ENCODE results near the gene MTA1.
A peak's percentile ranks its signal among the peaks of the same experiment; 100 is the strongest.

Gene MTA1

DNA sequence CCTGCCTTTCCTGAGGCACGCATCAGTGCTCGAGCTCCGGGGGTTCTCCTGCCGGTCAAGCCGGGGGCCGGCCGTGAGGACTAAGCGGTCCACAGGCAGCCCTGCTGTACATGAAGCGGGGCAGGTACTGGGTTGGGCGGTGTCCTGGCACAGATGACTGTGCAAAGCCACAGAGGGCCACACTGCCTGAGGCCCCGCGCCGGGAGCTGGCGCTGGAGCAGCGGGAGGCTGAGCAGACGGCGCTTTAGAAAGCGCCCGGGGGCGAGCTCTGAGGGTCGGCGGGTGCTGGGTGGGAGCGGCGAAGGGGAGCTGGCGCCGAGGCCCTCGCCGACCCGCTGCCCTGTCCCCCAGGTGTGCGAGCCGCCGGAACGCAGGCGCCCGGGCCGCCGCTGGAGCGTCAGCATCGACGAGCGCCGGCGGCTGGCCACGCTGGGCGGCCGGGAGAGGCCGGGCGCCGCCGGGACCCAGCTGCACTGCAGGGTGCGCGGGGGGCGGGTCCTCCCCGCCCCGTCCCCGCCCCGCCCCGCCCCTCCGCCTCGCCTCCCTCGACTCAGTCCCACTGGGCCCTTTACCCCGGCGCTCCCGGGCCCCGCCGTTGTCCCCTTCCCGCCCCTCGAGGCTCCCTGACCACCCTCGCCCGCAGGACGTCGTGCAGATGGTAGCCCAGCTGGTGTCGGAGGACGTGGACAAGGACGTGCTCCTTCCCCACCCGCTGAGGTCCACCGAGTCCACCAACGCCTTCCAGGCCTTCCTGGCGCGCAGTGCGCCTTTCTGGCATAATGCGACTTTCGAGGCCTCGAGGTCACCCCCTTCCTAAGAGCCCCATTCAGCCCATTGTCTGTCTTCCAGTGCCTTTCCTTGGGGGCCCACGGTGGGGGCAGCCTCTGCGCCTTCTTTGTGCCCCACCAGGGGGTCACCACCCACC lies 8.3 kb upstream of the MTA1 start:
- DNase-seq = peak; percentile 59

DNA sequence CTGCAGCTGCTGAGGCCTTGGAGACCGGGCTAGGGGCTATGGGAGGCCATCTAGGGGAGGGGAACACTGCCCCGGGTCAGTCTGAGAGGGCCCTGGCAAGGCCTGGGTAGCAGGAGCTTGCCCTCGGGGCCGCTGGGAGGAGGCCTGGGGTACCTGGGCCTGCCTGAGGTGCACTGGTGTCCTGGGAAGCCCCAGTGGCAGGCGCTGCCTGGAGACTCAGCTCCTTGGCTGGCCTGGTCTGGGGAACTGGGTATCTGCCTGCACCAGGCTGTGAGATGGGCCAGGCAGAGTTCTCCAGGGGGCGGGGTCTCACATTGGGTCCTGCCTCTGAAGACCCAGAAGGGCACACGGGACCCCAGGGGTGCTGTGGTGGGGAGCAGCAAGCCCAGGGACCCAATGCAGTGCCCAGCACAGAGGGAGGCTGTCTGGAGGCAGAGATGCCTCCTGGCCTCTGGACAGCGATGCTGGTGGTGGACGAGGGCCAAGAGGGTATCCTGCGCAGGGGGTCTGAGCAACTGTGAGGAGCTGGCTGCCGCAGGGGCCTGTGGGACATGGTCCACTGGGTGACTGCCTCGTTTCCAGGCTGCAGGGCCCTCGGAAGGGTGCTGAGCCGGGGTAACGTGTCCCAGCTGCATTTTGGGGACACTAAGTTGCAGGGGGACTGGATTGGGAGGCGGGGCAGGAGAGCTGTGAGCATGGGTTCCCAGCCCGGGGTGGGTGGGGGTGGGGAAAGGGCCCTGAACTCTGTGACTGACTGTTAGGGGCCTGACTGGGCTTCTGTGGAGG lies 7.4 kb upstream of the MTA1 start:
- no peak for DNase-seq

DNA sequence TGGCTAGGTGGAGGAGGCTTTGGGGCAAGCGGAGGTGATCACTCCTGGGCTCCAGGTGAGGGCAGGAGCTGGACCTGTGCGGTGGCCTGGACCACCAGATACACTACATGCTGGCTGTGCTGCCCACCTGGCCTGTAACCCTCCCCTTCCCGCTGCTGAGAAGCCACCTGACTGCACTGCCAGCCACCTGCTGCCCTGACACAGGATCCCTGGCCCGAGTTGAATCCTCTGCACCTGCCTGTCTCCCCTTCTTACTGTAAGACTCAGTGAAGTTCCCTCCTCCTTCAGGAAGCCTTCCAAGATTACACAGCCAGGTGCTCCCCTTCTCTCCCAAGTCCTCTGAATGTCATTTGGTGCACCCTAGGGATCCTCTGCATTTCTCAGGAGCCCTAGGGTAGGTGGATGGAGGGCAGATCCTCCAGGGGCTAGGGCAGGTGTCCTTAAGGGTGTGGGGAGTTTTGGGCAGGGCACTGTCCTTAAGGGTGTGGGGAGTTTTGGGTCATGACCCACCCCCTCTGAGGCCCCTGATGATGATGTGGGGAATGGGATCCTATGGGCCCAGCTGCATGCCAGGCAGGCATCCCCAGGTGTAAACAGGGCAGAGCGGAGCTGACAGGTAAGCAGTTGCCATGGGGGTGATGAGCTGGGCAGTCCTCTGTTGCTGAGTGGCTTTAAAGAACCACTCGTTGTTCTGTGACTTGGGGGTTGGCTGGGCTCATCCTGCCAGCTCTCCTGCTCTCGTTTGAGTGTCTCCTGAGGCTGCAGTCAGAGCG lies 6.7 kb upstream of the MTA1 start:
- no peak for DNase-seq

GRCh38 chr14:105413544-105413886 lies 6.1 kb upstream of the MTA1 start:
- no peak for DNase-seq

GRCh38 chr14:105414456-105415371 lies 4.9 kb upstream of the MTA1 start:
- peak; percentile 62 for DNase-seq

DNA sequence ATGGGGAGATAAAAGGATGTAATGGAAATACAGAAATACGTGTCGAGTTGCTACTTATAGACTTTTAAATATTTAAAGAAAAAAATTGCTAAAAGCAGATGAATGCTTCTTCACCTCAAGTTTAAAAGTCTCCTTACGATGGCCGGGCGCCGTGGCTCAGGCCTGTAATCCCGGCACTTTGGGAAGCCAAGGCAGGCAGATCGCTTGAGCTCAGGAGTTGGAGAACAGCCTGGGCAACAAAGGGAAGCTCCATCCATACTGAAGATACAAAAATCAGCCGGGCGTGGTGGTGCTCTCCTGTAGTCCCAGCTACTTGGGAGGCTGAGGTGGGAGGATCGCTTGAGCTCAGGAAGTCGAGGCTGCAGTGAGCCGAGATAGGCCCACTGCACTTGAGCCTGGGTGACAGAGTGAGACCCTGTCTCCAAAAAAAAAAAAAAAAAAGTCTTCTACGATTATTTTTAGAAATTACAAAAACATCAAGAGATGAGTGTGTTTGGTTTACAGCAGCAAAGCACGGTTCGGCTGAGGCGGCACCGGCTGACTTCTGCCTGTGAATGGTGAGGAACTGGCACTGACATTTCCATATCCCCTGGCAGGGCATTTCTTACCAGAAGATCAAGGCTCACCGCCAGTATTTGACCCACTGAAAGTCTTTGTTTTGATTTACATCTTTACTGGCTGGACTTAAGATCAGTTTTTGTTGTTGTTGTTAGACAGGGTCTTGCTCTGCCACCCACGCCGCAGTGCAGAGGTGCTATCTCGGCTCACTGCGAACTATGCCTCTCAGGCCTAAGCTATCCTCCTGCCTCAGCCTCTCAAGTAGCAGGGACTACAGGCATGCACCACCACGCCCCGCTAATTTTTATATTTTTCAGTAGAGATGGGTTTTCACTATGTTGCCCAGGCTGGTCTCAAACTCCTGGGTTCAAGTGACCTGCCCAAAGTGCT lies 3.9 kb upstream of the MTA1 start:
- no peak for DNase-seq

- DNase-seq = no peak
Measured at GRCh38 chr14:105416671-105417070, 3.0 kb upstream of the MTA1 start.

DNA sequence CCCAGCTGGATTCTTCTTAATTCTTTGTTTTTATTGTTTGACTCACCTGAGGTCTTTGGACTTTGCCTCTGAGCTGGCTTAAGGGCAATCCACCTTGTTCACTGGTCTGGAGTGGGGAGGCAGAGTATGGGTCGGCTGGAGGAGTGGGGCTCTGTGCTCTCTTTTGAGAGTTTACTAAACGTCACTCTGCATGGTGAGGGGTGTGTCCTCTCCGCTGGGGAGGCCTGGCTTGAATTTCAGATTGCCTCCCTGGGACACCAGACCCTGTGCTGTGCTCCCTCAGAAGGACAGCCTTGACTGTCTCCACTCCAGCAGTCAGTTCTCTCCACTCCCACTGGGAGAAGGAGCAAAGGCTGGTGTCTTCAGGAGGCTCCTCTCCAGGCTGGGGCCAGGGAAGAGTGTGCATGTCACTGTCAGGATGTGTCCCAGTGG lies 1.9 kb upstream of the MTA1 start:
- DNase-seq = no peak

DNA sequence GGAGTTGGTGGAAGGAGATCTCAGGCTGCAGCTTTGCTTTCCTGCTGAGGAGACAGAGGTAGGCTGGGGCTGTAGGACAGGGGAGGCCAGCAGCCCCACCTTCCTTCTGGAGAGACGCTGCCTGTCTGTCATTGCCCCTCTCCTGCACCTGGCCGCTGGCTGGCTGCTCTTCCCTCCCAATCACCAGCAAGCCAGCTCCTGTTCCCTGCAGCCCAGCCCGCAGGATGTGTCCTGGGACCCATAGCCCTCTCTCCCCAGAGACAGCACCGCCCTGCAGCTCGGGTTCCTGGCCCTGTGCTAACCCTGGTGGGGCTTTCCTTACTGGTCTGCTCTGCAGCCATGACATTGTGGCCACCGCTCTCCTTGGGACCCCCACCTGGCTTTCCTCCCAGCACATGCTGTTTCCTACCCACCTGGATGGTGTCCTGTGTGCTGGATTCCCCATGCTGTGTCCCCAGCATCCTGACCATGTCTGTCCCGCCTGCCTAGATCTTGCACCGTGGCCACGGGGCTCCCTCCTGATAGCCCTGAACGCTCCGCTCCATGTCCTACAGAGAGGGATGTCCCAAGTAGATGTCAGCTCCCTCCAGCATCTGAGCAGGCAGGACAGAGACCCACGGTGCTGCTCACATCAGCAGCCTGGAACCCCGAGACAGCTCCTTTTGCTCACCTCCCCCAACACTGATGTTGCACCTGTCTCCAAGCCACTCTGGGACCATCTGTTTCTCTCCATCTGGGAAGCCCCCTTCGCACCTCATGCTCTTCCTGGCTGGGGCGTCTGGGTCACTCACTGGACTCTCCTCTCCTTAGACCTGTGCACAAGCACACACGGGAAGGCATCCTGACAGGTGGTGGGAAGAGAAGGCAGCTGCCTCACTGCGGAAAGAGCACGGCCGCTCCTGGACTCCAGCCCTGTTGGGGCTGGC lies 1.1 kb upstream of the MTA1 start:
- DNase-seq = no peak

- DNase-seq = no peak
Measured at GRCh38 chr14:105420101-105420973, 710 bp downstream of the MTA1 start.

GRCh38 chr14:105420974-105421674 lies 1.5 kb downstream of the MTA1 start:
- DNase-seq = no peak

- no peak for DNase-seq
Measured at GRCh38 chr14:105421723-105422615, 2.3 kb downstream of the MTA1 start.

- no peak for DNase-seq
Measured at GRCh38 chr14:105422695-105423487, 3.3 kb downstream of the MTA1 start.

- no peak for DNase-seq
Measured at GRCh38 chr14:105423488-105424195, 4.0 kb downstream of the MTA1 start.

- no peak for DNase-seq
Measured at GRCh38 chr14:105424861-105425260, 5.2 kb downstream of the MTA1 start.

Measured in EL (cell line).